NCI-H2029 (cell line): ENCODE results near the gene COX4I2.
"Not testable (repeated sequence)": the region's sequence is repeated elsewhere in the genome, so short reads cannot be mapped to it uniquely, and the experiment has no call there.

Experiments
- DNase-seq: peaks from one replicate; lab custom pipeline; 2025; lab: John Stamatoyannopoulos, UW

COX4I2 gene

GRCh38 chr20:31637660-31638059 lies at the start of gene COX4I2:
Gene COX4I2, plus strand, starts transcription at chr20:31637912. Its CDS starts 1,106 bp downstream, at chr20:31639018.
- no peak for DNase-seq

- DNase-seq: no peak
Observed at GRCh38 chr20:31590717-31591225, 46.9 kb upstream of the COX4I2 start.

GRCh38 chr20:31593221-31594001 lies 44.3 kb upstream of the COX4I2 start:
- no peak for DNase-seq

- no peak for DNase-seq
Observed at GRCh38 chr20:31594002-31594557, 43.6 kb upstream of the COX4I2 start.

GRCh38 chr20:31594558-31595379 lies 42.9 kb upstream of the COX4I2 start:
- DNase-seq: no peak

GRCh38 chr20:31595380-31595653 lies 42.4 kb upstream of the COX4I2 start:
- DNase-seq: no peak

GRCh38 chr20:31595654-31596411 lies 41.9 kb upstream of the COX4I2 start:
- peak; percentile 35 for DNase-seq

GRCh38 chr20:31596412-31596715 lies 41.3 kb upstream of the COX4I2 start:
- not testable (repeated sequence) for DNase-seq

- peak; percentile 69 for DNase-seq
Observed at GRCh38 chr20:31596831-31597480, 40.8 kb upstream of the COX4I2 start.

- DNase-seq: no peak
Observed at GRCh38 chr20:31597481-31597855, 40.2 kb upstream of the COX4I2 start.

- DNase-seq: no peak
Observed at GRCh38 chr20:31602431-31602778, 35.3 kb upstream of the COX4I2 start.

- DNase-seq: no peak
Observed at GRCh38 chr20:31602779-31603441, 34.8 kb upstream of the COX4I2 start.

GRCh38 chr20:31603822-31604566 lies 33.7 kb upstream of the COX4I2 start:
- DNase-seq: peak; percentile 99

- DNase-seq: no peak
Observed at GRCh38 chr20:31604567-31605030, 33.1 kb upstream of the COX4I2 start.

- DNase-seq: peak; percentile 98
Observed at GRCh38 chr20:31605031-31605901, 32.4 kb upstream of the COX4I2 start, which contains the start of gene ID1. Gene ID1, plus strand, starts transcription at chr20:31605289. Its CDS starts 99 bp downstream, at chr20:31605388.

GRCh38 chr20:31605902-31606803 lies 31.6 kb upstream of the COX4I2 start:
- DNase-seq: peak; percentile 31

GRCh38 chr20:31606804-31607639 lies 30.7 kb upstream of the COX4I2 start:
- peak; percentile 85 for DNase-seq
